Thyroid gland (tissue), 4 donors: ENCODE measurements around the gene WASL. TPM values are rescaled to one million over a fixed set of nuclear protein-coding genes. Genes with fewer than 3 reads are reported as not detected.

Experiments used
- DNase-seq, 2 donors: peaks; one replicate each; pipeline ENCODE4 v3.0.0-alpha.2; 2019
- H3K27ac ChIP-seq, 3 donors: fragments of 200-600 bp; sonication (generic); 1 replicate in 2 of 3; 2 replicates in 1 of 3; pipeline ENCODE4 v1.5.1; 2016 to 2019; ENCODE audit warnings: mild to moderate bottlenecking in 1 of 3, moderate library complexity in 1 of 3
- H3K27me3 ChIP-seq: fragments of 200-600 bp; sonication (generic); one replicate; pipeline ENCODE4 v1.5.1; 2019
- H3K36me3 ChIP-seq, 2 donors: fragments of 200-600 bp; sonication (generic); one replicate each; pipeline ENCODE4 v1.5.1; 2016 to 2019
- H3K4me1 ChIP-seq, 2 donors: fragments of 200-600 bp; sonication (generic); one replicate each; pipeline ENCODE4 v1.5.1; 2017 to 2019
- H3K4me3 ChIP-seq, 3 donors: fragments of 200-600 bp; sonication (generic); replicated peaks in 1 of 3; 1 replicate in 2 of 3; 2 replicates in 1 of 3; pipeline ENCODE4 v1.5.1; 2016; ENCODE audit warnings: mild to moderate bottlenecking in 1 of 3
- H3K9me3 ChIP-seq: fragments of 200-600 bp; sonication (generic); one replicate; pipeline ENCODE4 v1.5.1; 2017
- POLR2A ChIP-seq, 2 donors: fragments of 450-650 bp; IDR thresholded peaks; one replicate each; pipeline ENCODE4 v1.6.1; 2017; ENCODE audit warnings: antibody characterized with exemption in 2 of 2, mild to moderate bottlenecking in 2 of 2, moderate library complexity in 1 of 2
- WGBS, 2 donors: methylation state at CpG; one replicate each; pipeline ENCODE4 v1.1.5; 2017; 5-methylcytosine and 5-hydroxymethylcytosine counted together
- intact Hi-C: fragments of 100-400 bp; cut with DNase I; formaldehyde crosslinking; loops from one replicate; pipeline ENCODE4 v1.15.1; 2023
- total RNA-seq, 4 donors: library from RNA; depleted of rRNA; stranded (reverse); fragments of >200 nt; gene quantifications; one replicate each; pipeline ENCODE4 v1.2.3, GENCODE V29; 2016
- TF ChIP-seq, protein P1 (sequence below), 6 experiments: fragments of 200-600 bp in 3 of 6; fragments of 450-650 bp in 3 of 6; sonication (generic) in 3 of 6; IDR thresholded peaks; one replicate each; pipeline ENCODE4 v1.5.1; 2016 to 2019; ENCODE audit warnings: antibody characterized with exemption in 6 of 6, mild to moderate bottlenecking in 2 of 6, inconsistent platforms in 1 of 6, moderate library complexity in 1 of 6

WASL gene
- total RNA-seq, 4 donors from 2014 or later, result 48.1 to 61.6 (median 55.4) TPM

DNA sequence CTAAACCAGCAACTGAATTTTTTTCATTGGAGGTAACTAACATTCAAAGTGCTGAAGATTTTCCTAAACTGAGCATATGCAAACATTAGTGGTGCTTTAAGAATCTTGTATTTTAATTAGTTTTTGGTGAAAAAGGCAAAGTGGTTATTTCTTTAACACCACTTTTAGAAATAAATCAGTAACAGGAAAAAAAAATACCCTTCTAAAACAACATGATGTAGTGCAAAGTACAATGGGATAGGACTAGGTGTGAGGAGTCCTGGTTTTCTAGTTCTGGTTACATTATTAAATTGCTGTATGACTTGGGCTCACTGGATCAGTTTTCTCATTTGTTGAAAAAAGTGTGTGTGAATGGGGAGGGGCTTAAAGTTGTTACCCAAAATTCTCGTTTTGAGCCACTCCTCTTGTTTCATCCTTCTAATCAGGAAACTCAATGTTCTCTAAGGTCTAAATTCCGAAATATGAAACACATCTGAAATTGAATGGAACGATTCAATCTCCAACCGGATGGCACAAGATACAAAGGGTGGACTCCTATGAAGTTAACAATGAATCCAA lies 1.8 kb downstream of the WASL start:
- Histone ChIP-seq H3K9me3 (no peaks in the 10 kb centered on the region), H3K27me3 (no peaks in the 10 kb centered on the region), H3K4me3 (peak overlapping the region in 2 of 3 donors; percentile 96 to 97), H3K36me3 (no peaks in the 10 kb centered on the region), H3K4me1 (peaks cover 27 to 46% of the 10 kb centered on the region in 2 donors), H3K27ac (peak overlapping the region; percentile 97 to 99 (median 98))
- DNase-seq, result no peak
- TF ChIP-seq, protein P1, sequence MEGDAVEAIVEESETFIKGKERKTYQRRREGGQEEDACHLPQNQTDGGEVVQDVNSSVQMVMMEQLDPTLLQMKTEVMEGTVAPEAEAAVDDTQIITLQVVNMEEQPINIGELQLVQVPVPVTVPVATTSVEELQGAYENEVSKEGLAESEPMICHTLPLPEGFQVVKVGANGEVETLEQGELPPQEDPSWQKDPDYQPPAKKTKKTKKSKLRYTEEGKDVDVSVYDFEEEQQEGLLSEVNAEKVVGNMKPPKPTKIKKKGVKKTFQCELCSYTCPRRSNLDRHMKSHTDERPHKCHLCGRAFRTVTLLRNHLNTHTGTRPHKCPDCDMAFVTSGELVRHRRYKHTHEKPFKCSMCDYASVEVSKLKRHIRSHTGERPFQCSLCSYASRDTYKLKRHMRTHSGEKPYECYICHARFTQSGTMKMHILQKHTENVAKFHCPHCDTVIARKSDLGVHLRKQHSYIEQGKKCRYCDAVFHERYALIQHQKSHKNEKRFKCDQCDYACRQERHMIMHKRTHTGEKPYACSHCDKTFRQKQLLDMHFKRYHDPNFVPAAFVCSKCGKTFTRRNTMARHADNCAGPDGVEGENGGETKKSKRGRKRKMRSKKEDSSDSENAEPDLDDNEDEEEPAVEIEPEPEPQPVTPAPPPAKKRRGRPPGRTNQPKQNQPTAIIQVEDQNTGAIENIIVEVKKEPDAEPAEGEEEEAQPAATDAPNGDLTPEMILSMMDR (IDR thresholded peaks at IDR 0.05), result no peak
- no peak for TF ChIP-seq POLR2A (IDR thresholded peaks at IDR 0.05)
- intact Hi-C loops, result no loop called here
- WGBS, 2 donors, result 22 to 29% methylated on average over 4 of the region's 4 CpGs

DNA sequence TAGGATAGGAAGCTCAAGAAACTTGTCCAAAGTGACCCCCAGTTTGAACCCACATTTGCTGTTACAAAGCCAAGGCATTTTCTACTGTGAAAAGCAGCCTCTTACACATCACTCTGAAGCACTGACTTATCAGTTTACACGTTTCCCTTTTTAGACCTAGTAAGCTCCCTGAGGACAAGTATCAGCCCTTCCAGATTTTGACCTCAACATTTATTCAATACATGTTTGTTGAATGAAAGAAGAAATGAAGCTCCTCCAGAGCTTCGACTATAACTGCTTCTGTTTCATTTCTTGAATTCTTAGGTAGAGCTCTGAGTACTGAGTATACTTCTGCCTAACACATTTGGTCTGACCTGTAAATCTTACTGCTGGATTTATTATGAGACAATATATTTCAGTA lies 2.7 kb downstream of the WASL start:
- no peak overlapping the region for H3K4me3 ChIP-seq
- no peak for DNase-seq
- WGBS, 2 donors, result 34 to 40% methylated on average over 2 of the region's 2 CpGs
- intact Hi-C loops, result no loop called here
- no peaks in the 10 kb centered on the region for H3K9me3 ChIP-seq
- H3K36me3 ChIP-seq, result no peaks in the 10 kb centered on the region
- no peak overlapping the region for H3K27ac ChIP-seq
- H3K4me1 ChIP-seq, result peaks cover 27 to 40% of the 10 kb centered on the region in 2 donors
- H3K27me3 ChIP-seq, result no peaks in the 10 kb centered on the region
- TF ChIP-seq, protein P1 (IDR thresholded peaks at IDR 0.05), result no peak
- no peak for TF ChIP-seq POLR2A (IDR thresholded peaks at IDR 0.05)

DNA sequence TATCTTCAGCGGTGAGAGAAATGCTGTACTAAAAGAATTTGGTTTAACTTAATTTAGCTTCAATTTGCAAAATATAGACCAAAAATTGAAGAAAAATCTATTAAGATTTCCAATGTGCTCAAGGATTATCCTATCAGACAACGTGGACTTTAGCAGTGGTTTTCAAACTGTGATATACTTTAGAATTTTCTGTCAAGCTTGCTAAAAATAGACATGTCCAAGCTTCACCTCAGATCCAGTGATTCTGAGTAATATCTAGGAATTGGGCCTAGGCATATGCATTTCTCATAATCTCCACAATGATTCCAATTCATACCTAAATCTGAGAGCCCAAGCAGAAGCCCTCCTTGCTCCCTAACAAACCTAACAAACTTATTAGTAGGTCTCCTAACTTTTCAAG lies 3.4 kb downstream of the WASL start:
- H3K36me3 ChIP-seq, result no peaks in the 10 kb centered on the region
- H3K4me3 ChIP-seq, result no peak overlapping the region
- H3K27ac ChIP-seq, result no peak overlapping the region
- DNase-seq, result no peak
- no peaks in the 10 kb centered on the region for H3K9me3 ChIP-seq
- intact Hi-C loops, result no loop called here
- 82 to 84% methylated on average over 2 of the region's 2 CpGs for WGBS, 2 donors
- no peak for TF ChIP-seq POLR2A (IDR thresholded peaks at IDR 0.05)
- TF ChIP-seq, protein P1 (IDR thresholded peaks at IDR 0.05), result no peak
- H3K4me1 ChIP-seq, result peaks cover 25 to 42% of the 10 kb centered on the region in 2 donors
- no peaks in the 10 kb centered on the region for H3K27me3 ChIP-seq

DNA sequence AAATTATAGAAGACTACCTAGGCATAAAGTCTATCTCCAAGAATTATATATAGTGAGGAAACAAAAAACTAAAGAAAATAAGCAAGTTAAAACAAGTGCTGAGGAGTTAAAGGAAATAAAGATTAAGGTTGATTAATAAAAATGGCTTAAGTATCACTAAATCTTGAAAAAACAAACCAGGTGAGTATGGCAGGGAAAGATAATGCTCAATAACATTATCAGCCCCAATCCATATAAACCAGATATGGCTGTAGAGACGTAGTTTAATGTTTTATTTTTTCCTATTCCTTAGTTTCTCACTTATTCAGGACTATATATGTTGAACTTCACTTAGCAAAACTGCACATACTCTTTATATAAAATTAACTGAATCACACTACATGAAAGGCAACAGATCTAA lies 4.4 kb downstream of the WASL start:
- no peaks in the 10 kb centered on the region for H3K9me3 ChIP-seq
- no peaks in the 10 kb centered on the region for H3K27me3 ChIP-seq
- H3K4me3 ChIP-seq, result no peak overlapping the region
- 97% methylated on average over 1 of the region's 1 CpG for WGBS, 2 donors
- peaks cover 24 to 35% of the 10 kb centered on the region in 2 donors for H3K4me1 ChIP-seq
- TF ChIP-seq, protein P1 (IDR thresholded peaks at IDR 0.05), result no peak
- no peak for TF ChIP-seq POLR2A (IDR thresholded peaks at IDR 0.05)
- H3K36me3 ChIP-seq, result no peaks in the 10 kb centered on the region
- intact Hi-C loops, result no loop called here
- DNase-seq, result no peak
- H3K27ac ChIP-seq, result no peak overlapping the region

DNA sequence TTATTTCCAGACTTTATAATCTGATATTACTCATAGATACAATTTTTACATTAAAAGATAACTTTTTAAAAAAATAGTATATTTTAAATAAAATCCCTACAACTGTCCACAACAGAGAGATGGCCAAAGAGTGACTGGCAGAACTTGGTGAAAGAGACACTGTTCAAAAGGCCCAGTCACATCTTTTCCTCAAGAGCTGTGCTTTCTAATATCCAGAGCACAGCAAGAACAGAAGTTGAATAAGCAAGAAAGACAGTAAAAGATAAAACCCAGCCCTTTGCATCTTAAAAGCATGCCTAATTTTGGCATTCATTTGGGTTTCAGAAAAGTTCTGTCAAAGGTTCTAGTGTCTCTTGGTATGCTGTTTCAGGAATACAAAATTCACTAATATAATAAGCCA lies 6.9 kb downstream of the WASL start:
- Histone ChIP-seq H3K9me3 (no peaks in the 10 kb centered on the region), H3K36me3 (no peaks in the 10 kb centered on the region), H3K27ac (no peak overlapping the region), H3K4me1 (peaks cover 20 to 33% of the 10 kb centered on the region in 2 donors), H3K4me3 (no peak overlapping the region), H3K27me3 (no peaks in the 10 kb centered on the region)
- intact Hi-C loops, result no loop called here
- TF ChIP-seq, protein P1 (IDR thresholded peaks at IDR 0.05), result no peak
- TF ChIP-seq POLR2A (IDR thresholded peaks at IDR 0.05), result no peak
- DNase-seq, result no peak
